ENCODE data around the gene S1PR1. TPM values are rescaled to one million over a fixed set of nuclear protein-coding genes. Genes with fewer than 3 reads are reported as not detected.

Gene S1PR1
- total and polyA plus RNA-seq, 2 donors (not counting 3 experiments of a cell fraction or from before 2014, with no cell fraction given), result 137 to 387 TPM

GRCh38 chr1:101278845-101279244 is 42.0 kb downstream of the S1PR1 start:
- H2AFZ ChIP-seq (ENCODE audit: low read depth, low read length), result peak overlapping the region; percentile 6
- H3K9me3 ChIP-seq (replicated peaks; ENCODE audit: control insufficient read depth, insufficient read depth, low read length), result no peaks in the 10 kb centered on the region
- H3K27me3 ChIP-seq (ENCODE audit: control insufficient read depth in 2 of 2, insufficient read depth in 2 of 2, low read length in 2 of 2), result no peaks in the 10 kb centered on the region
- H3K4me2 ChIP-seq (ENCODE audit: insufficient read depth, low read length), result no peak overlapping the region
- ChIA-PET CTCF (interaction anchor here (0.8 to 3.5 kb wide), 4 partner anchors 10 to 227 kb away, joined by 3 to 27 read pairs (median 3); no protein-coding TSS in a partner anchor), POLR2A (no interaction called here)
- H3K4me1 ChIP-seq (ENCODE audit: control insufficient read depth, extremely low read depth, insufficient read depth, low read length), result peaks cover 11% of the 10 kb centered on the region
- no peak for DNase-seq (ENCODE audit: low read depth, low spot score)
- intact Hi-C loops (cut with micrococcal nuclease), result loop anchor here (2.0 kb wide), 1 partner anchor 14 kb away; no protein-coding TSS in a partner anchor
- FAIRE-seq, result no peak
- no peaks in the 10 kb centered on the region for H3K9me1 ChIP-seq (replicated peaks; ENCODE audit: control insufficient read depth, extremely low read depth, insufficient read depth, low read length)
- H3K27ac ChIP-seq (ENCODE audit: insufficient read depth, low read depth, low read length), result no peak overlapping the region
- dilution Hi-C loops (cut with MboI; ENCODE audit: extremely low pct_ligation_motif_present, low sequenced_read_pairs), result no loop called here
- TF ChIP-seq POLR2A (IDR thresholded peaks at IDR 0.05; ENCODE audit: low read depth, low read length) (no peak), GATA2 (IDR thresholded peaks at IDR 0.05; ENCODE audit: insufficient read depth, insufficient read length, low read depth, low read length) (no peak), MYC (IDR thresholded peaks at IDR 0.05; ENCODE audit: low read depth, low read length) (no peak), JUN (IDR thresholded peaks at IDR 0.05; ENCODE audit: borderline replicate concordance, insufficient read depth, insufficient read length, low read depth) (no peak), POLR2AphosphoS5 (IDR thresholded peaks at IDR 0.05; ENCODE audit: insufficient read depth, low read depth, low read length) (no peak), MAX (IDR thresholded peaks at IDR 0.05; ENCODE audit: insufficient read depth, insufficient read length) (no peak), FOS (IDR thresholded peaks at IDR 0.05; ENCODE audit: borderline replicate concordance, insufficient read depth, low read length) (no peak), EZH2 (IDR thresholded peaks at IDR 0.05; ENCODE audit: borderline replicate concordance, low read depth, low read length, severe bottlenecking) (no peak)
- TF ChIP-seq, protein P1, sequence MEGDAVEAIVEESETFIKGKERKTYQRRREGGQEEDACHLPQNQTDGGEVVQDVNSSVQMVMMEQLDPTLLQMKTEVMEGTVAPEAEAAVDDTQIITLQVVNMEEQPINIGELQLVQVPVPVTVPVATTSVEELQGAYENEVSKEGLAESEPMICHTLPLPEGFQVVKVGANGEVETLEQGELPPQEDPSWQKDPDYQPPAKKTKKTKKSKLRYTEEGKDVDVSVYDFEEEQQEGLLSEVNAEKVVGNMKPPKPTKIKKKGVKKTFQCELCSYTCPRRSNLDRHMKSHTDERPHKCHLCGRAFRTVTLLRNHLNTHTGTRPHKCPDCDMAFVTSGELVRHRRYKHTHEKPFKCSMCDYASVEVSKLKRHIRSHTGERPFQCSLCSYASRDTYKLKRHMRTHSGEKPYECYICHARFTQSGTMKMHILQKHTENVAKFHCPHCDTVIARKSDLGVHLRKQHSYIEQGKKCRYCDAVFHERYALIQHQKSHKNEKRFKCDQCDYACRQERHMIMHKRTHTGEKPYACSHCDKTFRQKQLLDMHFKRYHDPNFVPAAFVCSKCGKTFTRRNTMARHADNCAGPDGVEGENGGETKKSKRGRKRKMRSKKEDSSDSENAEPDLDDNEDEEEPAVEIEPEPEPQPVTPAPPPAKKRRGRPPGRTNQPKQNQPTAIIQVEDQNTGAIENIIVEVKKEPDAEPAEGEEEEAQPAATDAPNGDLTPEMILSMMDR (IDR thresholded peaks at IDR 0.05; ENCODE audit: extremely low read depth in 1 of 2, insufficient read depth in 1 of 2, low read depth in 1 of 2, low read length in 2 of 2), result no peak
- H4K20me1 ChIP-seq (replicated peaks; ENCODE audit: control insufficient read depth, extremely low read depth, insufficient read depth, low read length), result no peaks in the 10 kb centered on the region
- no peaks in the 10 kb centered on the region for H3K79me2 ChIP-seq (ENCODE audit: control insufficient read depth, insufficient read depth, low read length)
- no peaks in the 10 kb centered on the region for H3K36me3 ChIP-seq (ENCODE audit: control insufficient read depth in 2 of 2, extremely low read depth in 1 of 2, insufficient read depth in 2 of 2, low read length in 2 of 2)
- BruUV-seq (replicated peaks), result no TSS peak
- no peak overlapping the region for H3K9ac ChIP-seq (replicated peaks; ENCODE audit: extremely low read depth, insufficient read depth, low read length)
- H3K4me3 ChIP-seq (replicated peaks in 1 of 3; ENCODE audit: insufficient read depth in 1 of 3, low read depth in 1 of 3, low read length in 3 of 3), result no peak overlapping the region

Measured in endothelial cell of umbilical vein (primary cell).